ENCODE results near the gene GAS7. TPM values are rescaled to one million over a fixed set of nuclear protein-coding genes. Genes with fewer than 3 reads are reported as not detected.

Gene GAS7
- total and polyA plus RNA-seq, 10 of the 15 experiments (the other 5 are each of a cell fraction or from before 2014, with no cell fraction given) = 2.3 to 53.4 (median 24.0) TPM

GRCh38 chr17:10161386-10161785 is 37.0 kb downstream of the GAS7 start (continued):
- TF ChIP-seq, protein P1, sequence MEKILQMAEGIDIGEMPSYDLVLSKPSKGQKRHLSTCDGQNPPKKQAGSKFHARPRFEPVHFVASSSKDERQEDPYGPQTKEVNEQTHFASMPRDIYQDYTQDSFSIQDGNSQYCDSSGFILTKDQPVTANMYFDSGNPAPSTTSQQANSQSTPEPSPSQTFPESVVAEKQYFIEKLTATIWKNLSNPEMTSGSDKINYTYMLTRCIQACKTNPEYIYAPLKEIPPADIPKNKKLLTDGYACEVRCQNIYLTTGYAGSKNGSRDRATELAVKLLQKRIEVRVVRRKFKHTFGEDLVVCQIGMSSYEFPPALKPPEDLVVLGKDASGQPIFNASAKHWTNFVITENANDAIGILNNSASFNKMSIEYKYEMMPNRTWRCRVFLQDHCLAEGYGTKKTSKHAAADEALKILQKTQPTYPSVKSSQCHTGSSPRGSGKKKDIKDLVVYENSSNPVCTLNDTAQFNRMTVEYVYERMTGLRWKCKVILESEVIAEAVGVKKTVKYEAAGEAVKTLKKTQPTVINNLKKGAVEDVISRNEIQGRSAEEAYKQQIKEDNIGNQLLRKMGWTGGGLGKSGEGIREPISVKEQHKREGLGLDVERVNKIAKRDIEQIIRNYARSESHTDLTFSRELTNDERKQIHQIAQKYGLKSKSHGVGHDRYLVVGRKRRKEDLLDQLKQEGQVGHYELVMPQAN (conservative IDR thresholded peaks at IDR 0.05) = no peak
- TF ChIP-seq TCF7 (IDR thresholded peaks at IDR 0.05; ENCODE audit: borderline replicate concordance) (no peak), GABPA (IDR thresholded peaks at IDR 0.05; ENCODE audit: low read depth) (no peak), NFXL1 (IDR thresholded peaks at IDR 0.05; ENCODE audit: borderline replicate concordance) (no peak)

DNA sequence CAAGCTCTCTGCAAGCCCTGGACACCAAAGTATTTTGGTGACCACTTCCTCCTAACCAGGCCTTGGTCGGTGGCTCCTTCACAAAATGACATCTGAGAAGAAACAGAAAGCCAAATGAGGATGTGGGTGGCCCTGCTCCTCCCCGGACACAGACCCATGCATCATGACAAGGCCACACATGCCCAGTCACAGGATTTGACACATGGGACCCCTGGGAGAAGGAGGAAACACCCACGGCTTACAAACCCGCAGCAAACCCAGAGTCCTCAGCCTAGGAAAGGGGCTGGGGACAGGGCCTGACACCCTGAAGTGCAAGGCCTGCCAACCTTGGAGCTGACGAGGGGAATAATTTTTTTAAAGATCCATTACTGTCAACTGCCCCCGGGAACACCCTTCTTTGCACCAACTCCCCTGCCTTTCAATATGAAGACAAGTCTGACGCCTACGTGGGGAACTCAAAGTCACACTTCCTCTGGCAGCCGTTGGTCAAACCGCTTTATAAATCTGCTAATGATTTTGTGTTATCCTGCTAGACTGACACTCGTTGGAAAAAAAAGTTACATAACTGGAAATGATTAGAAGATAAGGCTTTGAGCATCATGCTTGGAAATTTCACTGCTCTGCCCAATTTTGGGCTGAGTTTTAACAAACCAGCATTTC is 41.3 kb downstream of the GAS7 start:
- Histone ChIP-seq H3K27ac (ENCODE audit: control insufficient read depth, insufficient read depth) (peak overlapping the region; percentile 71), H3K4me3 (no peak overlapping the region), H3K9me3 (replicated peaks; ENCODE audit: control insufficient read depth, insufficient read depth, low read length) (no peaks in the 10 kb centered on the region), H3K36me3 (ENCODE audit: control insufficient read depth in 2 of 2, insufficient read depth in 2 of 2, low read length in 1 of 2) (no peaks in the 10 kb centered on the region), H2AFZ (ENCODE audit: control insufficient read depth, low read depth, low read length) (peak overlapping the region; percentile 63), H3K79me2 (ENCODE audit: control insufficient read depth, insufficient read depth, low read length) (no peaks in the 10 kb centered on the region), H3K4me2 (ENCODE audit: control insufficient read depth, insufficient read depth) (peak overlapping the region; percentile 80), H4K20me1 (ENCODE audit: control insufficient read depth, insufficient read depth) (no peaks in the 10 kb centered on the region), H3K4me1 (ENCODE audit: control insufficient read depth, insufficient read depth, low read length) (peaks cover 17% of the 10 kb centered on the region), H3K9ac (ENCODE audit: control insufficient read depth, insufficient read depth, low read length) (peak overlapping the region; percentile 63), H3K27me3 (replicated peaks in 1 of 2; ENCODE audit: control insufficient read depth in 2 of 2, insufficient read depth in 2 of 2, low read length in 1 of 2) (no peaks in the 10 kb centered on the region)
- ChIA-PET CTCF (interaction anchor here (1.4 kb wide), 1 partner anchor 42 kb away, joined by 3 read pairs; no protein-coding TSS in a partner anchor), RAD21 (ENCODE audit: unreplicated experiment) (no interaction called here), POLR2A (no interaction called here), SMC1A (ENCODE audit: uncharacterized antibody, unreplicated experiment) (no interaction called here)
- FAIRE-seq (no peak), DNase-seq (ENCODE audit: low read depth, low spot score) (peak; percentile 73), ATAC-seq (peak; percentile 93)
- WGBS (ENCODE audit: insufficient coverage, insufficient replicate concordance, low lambda C conversion rate, missing lambda C conversion rate) = 1% methylated on average over 11 of the region's 11 CpGs
- intact Hi-C loops (cut with micrococcal nuclease; ENCODE audit: unreplicated experiment) = loop anchor here (2.0 kb wide), 1 partner anchor 116 kb away; no protein-coding TSS in a partner anchor
- in situ Hi-C loops (cut with MboI) = no loop called here
- no TSS peak for BruUV-seq (replicated peaks)
- TF ChIP-seq ATF7 (IDR thresholded peaks at IDR 0.05; ENCODE audit: low read depth) (peak; percentile 76), EZH2 (IDR thresholded peaks at IDR 0.05; ENCODE audit: borderline replicate concordance, control insufficient read depth, low read depth, low read length) (no peak), BHLHE40 (IDR thresholded peaks at IDR 0.05; ENCODE audit: borderline replicate concordance in 1 of 2, low read depth in 2 of 2, low read length in 1 of 2) (peak; percentile 19 to 76; a peak in 3 of 4 replicates), ASH2L (IDR thresholded peaks at IDR 0.05; ENCODE audit: borderline replicate concordance, low read depth) (0 out of 2 replicates have a peak, but pooled peaks have one; percentile 32), EED (IDR thresholded peaks at IDR 0.05; ENCODE audit: low read depth) (peak; percentile 81), IKZF2 (IDR thresholded peaks at IDR 0.05) (peak; percentile 87 to 89), MXI1 (IDR thresholded peaks at IDR 0.05; ENCODE audit: low read depth, low read length) (peak; percentile 74), HDAC6 (IDR thresholded peaks at IDR 0.05; ENCODE audit: unreplicated experiment) (no peak), MYC (IDR thresholded peaks at IDR 0.05; ENCODE audit: insufficient read depth, insufficient read length, insufficient replicate concordance, low read length, severe bottlenecking) (no peak), IRF4 (IDR thresholded peaks at IDR 0.05; ENCODE audit: low read depth, low read length) (0 out of 2 replicates have a peak, but pooled peaks have one; percentile 18), JUNB (IDR thresholded peaks at IDR 0.05) (peak; percentile 14; the same call in 1 of the 2 replicates), POU2F2 (IDR thresholded peaks at IDR 0.05; ENCODE audit: borderline replicate concordance, low read depth, low read length) (0 out of 3 replicates have a peak, but pooled peaks have one; percentile 8), NR2F1 (conservative IDR thresholded peaks at IDR 0.05) (peak; percentile 61), BCL11A (IDR thresholded peaks at IDR 0.05; ENCODE audit: low read depth, low read length) (peak; percentile 73; the same call in 1 of the 2 replicates), SPI1 (IDR thresholded peaks at IDR 0.05; ENCODE audit: borderline replicate concordance, insufficient read depth, low read depth, low read length) (peak; percentile 84), MTA2 (IDR thresholded peaks at IDR 0.05; ENCODE audit: low read depth) (peak; percentile 83), PAX5 (IDR thresholded peaks at IDR 0.05; ENCODE audit: borderline replicate concordance, low read depth, low read length) (peak; percentile 63; the same call in 1 of the 2 replicates)
- TF ChIP-seq, protein P2, sequence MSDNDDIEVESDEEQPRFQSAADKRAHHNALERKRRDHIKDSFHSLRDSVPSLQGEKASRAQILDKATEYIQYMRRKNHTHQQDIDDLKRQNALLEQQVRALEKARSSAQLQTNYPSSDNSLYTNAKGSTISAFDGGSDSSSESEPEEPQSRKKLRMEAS (IDR thresholded peaks at IDR 0.05; ENCODE audit: low read depth, low read length) = no peak
